ENCODE results near the gene TIE1. TPM values are rescaled to one million over a fixed set of nuclear protein-coding genes. Genes with fewer than 3 reads are reported as not detected.
A peak's percentile ranks its signal among the peaks of the same experiment; 100 is the strongest.

TIE1 gene
- total RNA-seq, 1 donor from 2014 or later: 1,392 TPM

DNA sequence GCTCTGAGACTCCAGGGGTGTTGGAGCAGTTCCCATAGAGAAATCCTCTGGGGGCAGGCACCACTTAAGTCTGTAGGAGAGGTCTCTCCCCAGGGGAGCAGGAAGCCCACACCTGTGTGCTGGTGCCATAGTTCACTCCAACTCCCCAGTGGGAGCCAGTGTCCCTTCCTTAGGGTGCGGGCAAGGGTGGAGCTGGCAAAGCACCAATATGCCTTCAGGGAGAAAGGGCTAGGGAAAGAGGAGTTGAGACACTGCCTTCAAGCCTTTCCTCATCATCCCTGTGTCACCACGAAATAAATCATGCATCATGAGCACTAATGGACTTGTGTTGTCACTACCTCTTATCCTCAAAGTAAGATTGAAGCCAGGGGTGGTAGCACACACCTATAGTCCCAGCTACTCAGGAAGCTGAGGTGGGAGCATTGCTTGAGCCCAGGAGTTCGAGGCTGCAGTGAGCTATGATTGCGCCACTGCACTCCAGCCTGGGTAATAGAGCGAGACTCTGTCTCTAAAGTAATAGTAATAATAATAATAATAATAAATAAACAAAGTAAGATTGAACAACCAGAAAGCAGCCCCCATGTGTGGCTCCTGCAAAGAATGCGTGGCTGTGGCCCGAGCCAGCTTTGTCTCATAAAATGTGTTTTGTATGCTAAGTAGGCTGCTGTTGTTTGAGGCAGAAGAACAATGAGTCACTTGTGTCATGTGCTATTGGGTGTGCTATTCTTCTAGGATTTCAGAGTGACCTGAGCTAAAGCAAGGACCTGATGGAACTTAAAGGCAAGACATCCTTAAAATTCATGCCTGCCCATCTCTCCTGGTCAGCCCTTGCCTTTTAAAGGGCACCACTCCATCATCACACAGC lies 6.7 kb upstream of the TIE1 start:
- DNase-seq: peak; percentile 87

DNA sequence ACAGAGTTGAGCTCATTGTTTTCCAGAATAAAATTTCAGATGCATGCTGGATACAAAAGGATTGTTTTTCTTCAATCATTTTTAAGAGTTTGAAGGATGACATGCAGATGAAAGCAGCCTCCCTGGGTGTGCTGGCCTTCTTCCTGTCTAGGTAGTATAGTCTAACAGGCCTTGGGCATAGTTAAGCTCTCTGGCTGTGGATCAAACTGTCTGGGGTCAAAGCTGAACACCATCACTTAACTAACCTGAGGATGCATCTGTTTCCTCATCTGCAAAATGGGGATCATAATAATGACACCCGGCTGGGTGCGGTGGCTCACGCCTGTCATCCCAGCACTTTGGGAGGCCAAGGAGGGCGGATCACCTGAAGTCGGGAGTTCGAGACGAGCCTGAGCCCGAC lies 6.0 kb upstream of the TIE1 start:
- peak; percentile 73 for DNase-seq

DNA sequence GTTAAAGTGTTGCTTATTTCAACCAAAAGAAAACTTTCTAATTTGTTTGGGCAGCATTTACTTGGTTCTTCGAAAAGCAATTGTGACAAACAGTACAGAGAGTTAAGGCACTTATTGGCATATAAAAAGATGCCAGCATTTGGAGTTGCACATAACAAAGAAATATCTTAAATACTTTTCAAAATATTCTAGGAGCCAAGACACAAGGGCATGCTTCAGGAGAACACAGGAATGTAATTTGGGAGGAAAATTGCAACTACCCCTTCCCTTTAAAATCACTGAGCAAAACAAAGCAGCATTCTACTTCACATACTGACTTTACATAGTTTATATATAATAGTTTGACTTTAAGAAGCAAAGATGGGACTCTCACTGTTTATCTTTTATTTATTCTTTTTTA lies 4.6 kb upstream of the TIE1 start:
- DNase-seq: no peak

DNA sequence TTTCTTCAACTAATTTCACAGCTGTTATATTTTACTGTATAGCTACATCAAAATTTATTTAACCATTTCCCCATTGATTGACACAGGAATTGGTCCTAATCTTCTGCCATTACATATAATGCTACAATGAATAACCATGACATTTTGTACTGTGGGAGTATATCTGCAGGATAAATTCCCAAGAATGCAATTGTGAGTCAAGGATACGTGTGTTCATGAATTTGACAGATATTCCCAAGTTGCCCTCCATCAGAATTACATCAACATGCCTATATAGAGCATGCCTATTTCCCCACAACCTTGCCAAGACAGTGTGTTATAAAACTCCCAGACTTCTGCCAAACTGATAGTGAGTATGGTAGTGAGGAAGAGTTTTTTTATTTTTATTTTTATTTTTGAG lies 2.7 kb upstream of the TIE1 start:
- DNase-seq: no peak

DNA sequence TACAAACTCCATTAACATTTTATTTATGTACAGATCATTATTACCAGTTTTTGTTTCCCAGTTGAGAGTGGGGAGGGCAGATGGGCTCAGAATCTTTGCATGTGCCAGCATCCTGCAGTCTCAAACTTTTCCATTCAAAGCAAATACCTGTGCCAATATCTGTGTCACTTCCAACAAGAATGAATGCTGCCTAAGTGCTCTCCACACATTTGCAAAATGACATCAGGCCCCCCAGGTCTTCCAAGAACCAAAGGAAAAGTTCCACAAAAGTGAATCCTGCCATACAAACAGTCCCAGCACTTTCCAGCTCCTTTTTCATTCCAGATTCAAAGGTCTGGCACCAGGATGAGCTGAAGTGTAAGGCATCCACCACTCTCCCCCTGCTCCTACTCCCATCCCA lies 1.7 kb upstream of the TIE1 start:
- peak; percentile 24 for DNase-seq

DNA sequence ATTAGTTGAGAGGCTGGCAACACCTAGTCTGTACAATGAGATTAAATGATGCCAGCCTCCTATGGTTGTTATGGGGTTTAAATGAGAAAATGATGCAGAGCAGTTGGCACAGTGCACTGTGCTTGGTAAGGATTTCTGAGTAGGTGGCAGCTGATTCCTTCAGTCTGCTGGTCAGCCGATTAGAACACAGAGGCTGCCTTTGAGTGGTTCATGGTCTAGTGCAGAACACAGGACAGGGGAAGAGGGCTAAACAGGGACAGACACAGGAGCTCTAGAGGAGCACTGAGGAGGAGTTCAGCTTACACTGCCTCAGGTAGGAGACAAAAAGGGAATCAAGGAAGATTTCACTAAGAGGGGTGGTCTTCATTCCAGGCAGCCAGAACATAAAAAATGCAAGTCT lies 1.4 kb downstream of the TIE1 start:
- DNase-seq: peak; percentile 29

DNA sequence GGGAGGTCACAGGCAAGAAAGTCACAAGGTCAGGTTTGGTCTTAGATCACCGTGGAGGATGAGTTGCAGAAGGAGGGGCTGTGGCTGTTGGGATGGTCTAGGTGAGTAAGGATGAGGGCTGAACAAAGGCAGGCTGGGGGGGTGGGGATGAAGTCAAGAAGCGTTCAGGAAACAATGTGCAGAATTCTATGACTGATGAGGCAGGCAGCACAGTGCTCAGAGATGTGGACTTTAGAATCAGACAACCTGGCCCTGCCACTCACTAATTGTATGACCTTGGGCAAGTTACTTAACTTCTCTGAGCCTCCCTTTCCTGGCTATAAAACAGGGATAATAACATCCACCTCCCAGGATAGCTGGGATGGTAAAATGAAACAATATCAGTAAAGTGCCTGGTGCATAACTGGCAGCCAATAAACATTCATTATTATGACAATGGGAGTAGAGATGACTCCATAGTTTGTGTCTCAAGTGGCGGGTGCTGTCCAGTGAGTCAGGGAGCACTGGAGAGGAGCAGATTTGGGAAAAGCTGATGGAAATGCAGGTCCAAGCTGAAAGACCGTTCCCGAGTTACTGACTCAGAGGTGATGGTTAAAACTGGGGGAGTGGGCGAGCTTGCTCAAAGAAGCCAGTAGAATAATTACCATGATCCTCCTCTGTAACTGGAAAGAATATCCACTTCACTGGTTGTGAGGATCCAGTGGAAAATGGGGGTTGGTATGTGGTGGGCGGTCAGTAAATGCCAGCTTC lies 2.1 kb downstream of the TIE1 start:
- peak; percentile 51 for DNase-seq

DNA sequence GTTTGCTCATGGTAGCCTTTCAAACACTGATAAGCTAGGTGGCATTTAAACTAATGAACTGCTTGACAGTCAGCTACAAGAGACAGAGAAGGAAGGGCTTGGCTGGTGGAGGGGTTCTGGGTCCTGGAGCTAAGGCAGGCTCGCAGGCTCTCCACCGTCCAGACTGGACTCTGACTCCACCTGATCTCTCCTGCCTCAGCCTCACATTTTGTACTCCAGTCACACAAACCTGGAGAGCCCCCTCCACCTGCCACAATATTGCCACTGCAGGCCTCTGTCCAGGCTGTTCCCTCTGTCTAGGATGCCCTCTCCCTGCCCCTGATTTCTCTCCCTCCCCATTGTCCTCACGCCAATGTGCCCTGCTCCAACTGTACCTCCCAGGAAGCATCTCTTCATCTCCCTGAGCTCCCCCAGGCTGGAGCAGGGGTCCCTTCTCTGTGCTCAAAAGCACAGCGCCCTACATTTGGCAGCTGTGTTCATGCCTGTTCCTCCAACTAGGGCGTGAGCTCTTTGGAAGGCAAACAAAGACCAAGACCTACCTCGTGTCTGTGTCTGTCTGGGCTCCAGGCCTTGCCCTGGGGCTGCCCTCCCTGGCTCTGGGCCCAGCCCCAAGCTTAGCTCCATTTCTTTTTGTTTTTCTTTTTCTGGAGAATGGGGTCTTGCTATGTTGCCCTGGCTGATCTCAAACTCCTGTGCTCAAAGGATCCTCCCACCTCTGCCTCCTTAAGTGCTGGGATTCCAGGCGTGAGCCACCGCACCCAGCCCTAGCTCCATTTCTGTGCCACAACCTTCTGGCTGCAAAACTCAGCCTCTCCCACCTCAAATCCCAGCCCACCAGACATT lies 2.9 kb downstream of the TIE1 start:
- peak; percentile 42 for DNase-seq

DNA sequence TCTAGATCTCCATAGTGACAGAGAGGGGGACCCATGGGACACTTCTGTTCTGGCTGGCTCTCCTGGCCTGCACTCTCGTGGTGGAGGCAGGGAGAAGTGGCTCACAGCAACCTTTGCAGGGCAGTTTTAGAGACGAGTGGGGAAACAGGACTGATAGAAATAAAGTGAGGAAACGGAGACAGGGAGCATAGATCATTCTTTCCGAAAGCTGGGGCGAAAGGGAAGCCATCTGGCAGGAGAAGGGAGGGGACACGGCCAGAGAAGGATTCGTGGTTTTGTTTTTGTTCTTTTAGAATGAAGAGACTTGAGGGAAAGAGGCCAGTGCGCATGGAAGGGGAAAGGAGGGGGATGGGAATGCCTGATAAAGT lies 3.5 kb downstream of the TIE1 start:
- peak; percentile 44 for DNase-seq

DNA sequence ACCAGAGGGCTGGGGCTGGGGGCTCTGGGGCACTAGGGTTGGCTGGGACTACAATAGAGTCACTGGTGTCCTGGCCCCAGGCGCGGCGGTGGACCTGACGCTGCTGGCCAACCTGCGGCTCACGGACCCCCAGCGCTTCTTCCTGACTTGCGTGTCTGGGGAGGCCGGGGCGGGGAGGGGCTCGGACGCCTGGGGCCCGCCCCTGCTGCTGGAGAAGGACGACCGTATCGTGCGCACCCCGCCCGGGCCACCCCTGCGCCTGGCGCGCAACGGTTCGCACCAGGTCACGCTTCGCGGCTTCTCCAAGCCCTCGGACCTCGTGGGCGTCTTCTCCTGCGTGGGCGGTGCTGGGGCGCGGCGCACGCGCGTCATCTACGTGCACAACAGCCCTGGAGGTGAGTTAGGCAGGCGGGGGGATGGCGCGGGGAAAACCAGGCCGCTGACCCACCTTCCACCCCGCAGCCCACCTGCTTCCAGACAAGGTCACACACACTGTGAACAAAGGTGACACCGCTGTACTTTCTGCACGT lies 4.1 kb downstream of the TIE1 start:
- DNase-seq: no peak

DNA sequence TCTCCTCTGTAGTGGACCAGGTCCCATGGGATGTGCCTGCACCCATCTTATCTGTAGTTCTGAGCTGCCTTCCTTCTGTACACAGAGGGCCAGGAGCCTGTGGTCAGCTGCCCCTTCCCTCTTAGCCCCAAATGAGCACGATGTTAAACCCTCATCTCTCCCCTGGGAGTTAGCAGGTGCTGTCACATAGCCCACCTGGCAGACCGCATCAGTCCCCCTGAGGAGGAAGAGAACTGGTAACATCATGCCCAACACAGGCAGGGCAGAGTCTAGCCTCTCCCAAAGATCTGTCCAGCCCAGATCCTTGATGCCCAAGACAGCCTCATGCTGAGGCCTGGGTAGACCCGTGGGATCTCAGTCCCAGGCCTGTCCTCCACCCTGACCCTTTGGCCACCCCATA lies 4.7 kb downstream of the TIE1 start:
- no peak for DNase-seq

DNA sequence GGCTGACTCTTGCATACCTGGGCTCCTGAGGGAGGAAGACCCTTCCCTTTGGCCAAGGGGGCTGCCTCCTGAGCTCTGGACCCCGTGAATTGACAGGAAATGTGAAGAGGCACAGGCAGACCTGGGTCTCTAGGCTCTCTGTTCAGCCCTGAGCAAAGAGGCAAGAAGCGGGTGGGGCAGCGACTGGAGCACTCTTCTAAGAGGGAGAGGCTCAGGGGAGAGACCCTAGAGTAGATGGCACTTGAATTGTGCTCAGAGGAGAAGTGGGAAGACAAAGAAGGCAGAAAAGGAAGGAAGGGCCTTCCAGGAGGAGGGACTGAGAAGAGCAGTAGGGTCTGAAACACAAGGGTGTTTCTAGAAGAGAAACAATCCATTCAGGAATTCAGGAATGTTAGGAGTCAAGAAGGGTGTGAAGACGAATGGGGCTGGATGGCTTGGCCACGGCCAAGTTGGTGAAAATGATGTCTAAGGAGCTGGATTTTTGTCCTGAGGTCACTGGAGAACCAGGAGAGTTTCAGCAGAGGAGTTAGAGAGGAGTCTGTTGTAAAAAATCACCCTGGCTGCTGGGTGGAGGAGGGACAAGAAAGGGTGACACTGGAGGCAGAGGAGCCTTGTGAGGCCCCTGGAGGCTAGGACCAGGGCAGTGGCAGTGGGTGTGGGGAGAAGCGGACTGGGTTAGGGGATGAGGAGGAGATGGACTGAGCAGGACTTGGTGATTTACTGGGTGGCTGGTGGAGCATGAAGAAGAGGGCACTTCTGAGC lies 5.3 kb downstream of the TIE1 start:
- DNase-seq: no peak

DNA sequence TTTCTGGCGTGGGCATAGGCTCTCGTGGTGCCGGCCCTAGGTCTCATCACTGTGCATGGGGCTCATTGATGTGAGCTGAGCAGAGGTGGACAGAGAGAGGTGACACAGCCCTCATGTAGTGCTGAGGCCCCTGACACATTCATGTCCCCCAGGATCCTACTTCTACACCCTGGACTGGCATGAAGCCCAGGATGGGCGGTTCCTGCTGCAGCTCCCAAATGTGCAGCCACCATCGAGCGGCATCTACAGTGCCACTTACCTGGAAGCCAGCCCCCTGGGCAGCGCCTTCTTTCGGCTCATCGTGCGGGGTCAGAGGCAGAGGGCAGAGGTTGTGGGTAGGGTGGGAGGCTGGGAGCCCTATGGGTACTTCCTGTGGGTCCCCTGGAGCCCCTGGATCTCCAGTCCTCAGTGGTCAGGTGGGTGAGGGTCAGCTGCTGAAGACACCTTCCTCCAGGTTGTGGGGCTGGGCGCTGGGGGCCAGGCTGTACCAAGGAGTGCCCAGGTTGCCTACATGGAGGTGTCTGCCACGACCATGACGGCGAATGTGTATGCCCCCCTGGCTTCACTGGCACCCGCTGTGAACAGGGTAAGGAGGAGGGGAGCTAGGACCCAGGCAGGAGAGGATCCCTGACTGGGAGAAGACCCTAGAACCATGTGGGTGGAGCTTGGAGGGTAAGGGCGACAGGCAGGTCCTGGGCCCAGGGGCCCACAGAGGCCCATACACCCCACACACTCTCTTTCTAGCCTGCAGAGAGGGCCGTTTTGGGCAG lies 6.1 kb downstream of the TIE1 start:
- DNase-seq: no peak

DNA sequence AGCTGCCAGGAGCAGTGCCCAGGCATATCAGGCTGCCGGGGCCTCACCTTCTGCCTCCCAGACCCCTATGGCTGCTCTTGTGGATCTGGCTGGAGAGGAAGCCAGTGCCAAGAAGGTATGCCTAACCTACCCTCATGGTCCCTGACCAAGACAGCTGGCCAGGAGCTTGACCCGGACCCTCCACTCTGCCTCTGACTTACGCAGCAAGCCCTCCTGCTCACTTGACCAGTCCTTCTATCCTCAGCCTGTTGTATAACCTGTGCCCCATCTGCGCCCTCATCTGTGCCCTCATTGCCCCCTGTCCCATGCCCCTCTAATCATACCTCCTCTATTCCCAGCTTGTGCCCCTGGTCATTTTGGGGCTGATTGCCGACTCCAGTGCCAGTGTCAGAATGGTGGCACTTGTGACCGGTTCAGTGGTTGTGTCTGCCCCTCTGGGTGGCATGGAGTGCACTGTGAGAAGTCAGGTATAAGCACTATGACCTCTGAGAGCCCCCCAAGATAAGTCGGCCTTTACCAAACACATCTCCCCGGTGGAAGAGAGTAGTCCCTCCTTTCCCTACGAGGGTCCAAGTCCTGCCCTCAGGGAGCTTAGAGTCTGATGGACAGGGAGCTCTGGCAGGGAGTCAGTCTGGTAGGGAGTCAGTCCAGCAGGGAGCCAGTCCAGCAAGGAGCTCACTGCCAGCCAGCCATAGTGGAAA lies 6.8 kb downstream of the TIE1 start:
- DNase-seq: no peak

DNA sequence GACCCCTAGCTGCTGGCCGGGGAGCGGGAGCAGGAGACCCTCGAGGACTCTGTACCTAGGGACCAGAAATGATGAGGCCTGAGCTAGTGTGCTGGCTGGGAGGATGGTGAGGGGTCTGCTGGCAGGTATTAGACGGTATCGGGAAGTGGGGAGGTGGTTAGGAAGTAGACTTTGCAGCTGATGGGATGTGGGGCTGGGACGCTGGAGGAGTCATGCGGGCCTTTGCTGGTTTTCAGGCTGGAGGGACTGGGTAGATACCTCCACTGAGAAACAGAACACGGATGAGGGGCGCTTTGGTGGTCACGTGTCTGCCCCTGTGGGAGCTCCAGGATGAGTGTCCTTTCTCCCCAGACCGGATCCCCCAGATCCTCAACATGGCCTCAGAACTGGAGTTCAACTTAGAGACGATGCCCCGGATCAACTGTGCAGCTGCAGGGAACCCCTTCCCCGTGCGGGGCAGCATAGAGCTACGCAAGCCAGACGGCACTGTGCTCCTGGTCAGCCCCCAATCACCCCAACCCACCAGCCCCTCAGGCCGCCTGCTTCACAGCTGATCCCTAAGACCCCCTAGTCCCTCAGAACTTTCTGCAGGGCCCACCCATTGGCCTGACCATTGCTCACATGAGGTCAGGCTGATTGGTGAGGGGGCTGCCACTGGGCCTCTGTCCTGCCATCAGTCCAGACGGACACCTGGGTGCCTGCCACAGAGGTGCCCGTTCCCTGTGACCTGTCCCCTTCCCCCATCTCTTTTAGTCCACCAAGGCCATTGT lies 8.0 kb downstream of the TIE1 start:
- no peak for DNase-seq

DNA sequence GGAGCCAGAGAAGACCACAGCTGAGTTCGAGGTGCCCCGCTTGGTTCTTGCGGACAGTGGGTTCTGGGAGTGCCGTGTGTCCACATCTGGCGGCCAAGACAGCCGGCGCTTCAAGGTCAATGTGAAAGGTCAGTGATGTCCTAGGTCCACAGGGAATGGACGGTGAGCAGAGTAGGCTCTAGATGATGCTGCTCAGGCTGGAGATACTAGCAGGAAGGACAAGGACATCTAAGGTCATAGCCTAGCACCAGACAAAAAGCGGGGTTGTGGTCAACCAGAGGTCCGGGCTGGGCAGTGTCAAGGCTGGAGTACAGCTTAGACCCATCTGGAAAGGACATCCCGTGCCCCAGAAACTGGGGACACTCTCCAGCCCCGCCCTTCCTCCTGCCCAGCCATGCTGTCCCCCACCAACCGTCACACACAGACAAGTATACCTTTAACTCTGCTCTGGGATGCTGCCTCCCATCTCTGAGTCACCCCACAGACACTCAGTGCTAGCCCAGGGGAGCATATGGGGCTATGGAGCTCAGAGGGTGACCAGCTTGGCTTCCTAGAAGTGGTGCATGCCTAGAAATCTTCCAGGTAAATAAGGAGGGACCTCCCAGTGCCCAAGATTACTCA lies 8.7 kb downstream of the TIE1 start:
- no peak for DNase-seq

DNA sequence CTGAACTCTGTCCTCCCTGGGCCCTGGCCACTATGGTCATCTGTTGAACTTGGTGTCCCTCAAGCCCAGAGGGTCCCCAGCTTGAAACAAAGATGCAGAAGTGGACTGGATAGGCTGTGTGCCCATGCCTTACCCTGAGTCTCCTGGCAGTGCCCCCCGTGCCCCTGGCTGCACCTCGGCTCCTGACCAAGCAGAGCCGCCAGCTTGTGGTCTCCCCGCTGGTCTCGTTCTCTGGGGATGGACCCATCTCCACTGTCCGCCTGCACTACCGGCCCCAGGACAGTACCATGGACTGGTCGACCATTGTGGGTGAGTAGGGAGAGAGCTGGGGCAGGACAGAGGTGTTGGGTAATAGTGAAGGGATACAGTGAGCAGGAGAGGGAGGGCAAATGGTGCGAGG lies 10.7 kb downstream of the TIE1 start:
- no peak for DNase-seq

DNA sequence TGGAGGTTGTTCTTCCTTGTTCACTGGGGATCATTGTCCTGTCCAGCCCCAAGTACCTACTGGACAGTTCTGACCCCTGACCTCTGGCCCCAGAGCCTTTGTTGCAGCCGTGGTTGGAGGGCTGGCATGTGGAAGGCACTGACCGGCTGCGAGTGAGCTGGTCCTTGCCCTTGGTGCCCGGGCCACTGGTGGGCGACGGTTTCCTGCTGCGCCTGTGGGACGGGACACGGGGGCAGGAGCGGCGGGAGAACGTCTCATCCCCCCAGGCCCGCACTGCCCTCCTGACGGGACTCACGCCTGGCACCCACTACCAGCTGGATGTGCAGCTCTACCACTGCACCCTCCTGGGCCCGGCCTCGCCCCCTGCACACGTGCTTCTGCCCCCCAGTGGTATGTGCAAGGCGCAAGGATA lies 11.4 kb downstream of the TIE1 start:
- no peak for DNase-seq

Measured in dermis blood vessel endothelial cell (primary cell).